ENCODE data around the gene SPDYE3. TPM values are rescaled to one million over a fixed set of nuclear protein-coding genes. Genes with fewer than 3 reads are reported as not detected.

Gene SPDYE3
- total RNA-seq, 1 experiment from 2014 or later = not detected

GRCh38 chr7:100346921-100347320 is 39.4 kb downstream of the SPDYE3 start:
- no TSS peak for BruUV-seq (replicated peaks)
- Histone ChIP-seq H3K9me3 (ENCODE audit: control insufficient read depth, insufficient read depth, low read depth, low read length) (no peaks in the 10 kb centered on the region), H3K27ac (ENCODE audit: low read length) (no peak overlapping the region), H3K27me3 (ENCODE audit: control insufficient read depth, insufficient read depth, low read length) (no peaks in the 10 kb centered on the region), H3K4me1 (ENCODE audit: control insufficient read depth, insufficient read depth, low read length) (peaks cover 6% of the 10 kb centered on the region), H3K4me3 (ENCODE audit: low read depth in 2 of 2, low read length in 2 of 2) (no peak overlapping the region), H3K36me3 (ENCODE audit: control insufficient read depth, insufficient read depth, low read length) (peaks cover 40% of the 10 kb centered on the region)
- intact Hi-C loops (cut with micrococcal nuclease; ENCODE audit: unreplicated experiment) (no loop called here), in situ Hi-C loops (cut with HindIII; ENCODE audit: low pct_unique_long_range_greater_than_20kb, low sequenced_read_pairs) (no loop called here)
- ATAC-seq (no peak), DNase-seq (ENCODE audit: low read depth, low spot score) (no peak)
- no peak for TF ChIP-seq REST (IDR thresholded peaks at IDR 0.05; ENCODE audit: insufficient read depth in 1 of 2, low read depth in 2 of 2, low read length in 1 of 2)
- no peak for TF ChIP-seq POLR2AphosphoS5 (IDR thresholded peaks at IDR 0.05; ENCODE audit: low read depth, low read length)
- TF ChIP-seq, protein P1, sequence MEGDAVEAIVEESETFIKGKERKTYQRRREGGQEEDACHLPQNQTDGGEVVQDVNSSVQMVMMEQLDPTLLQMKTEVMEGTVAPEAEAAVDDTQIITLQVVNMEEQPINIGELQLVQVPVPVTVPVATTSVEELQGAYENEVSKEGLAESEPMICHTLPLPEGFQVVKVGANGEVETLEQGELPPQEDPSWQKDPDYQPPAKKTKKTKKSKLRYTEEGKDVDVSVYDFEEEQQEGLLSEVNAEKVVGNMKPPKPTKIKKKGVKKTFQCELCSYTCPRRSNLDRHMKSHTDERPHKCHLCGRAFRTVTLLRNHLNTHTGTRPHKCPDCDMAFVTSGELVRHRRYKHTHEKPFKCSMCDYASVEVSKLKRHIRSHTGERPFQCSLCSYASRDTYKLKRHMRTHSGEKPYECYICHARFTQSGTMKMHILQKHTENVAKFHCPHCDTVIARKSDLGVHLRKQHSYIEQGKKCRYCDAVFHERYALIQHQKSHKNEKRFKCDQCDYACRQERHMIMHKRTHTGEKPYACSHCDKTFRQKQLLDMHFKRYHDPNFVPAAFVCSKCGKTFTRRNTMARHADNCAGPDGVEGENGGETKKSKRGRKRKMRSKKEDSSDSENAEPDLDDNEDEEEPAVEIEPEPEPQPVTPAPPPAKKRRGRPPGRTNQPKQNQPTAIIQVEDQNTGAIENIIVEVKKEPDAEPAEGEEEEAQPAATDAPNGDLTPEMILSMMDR (IDR thresholded peaks at IDR 0.05) = no peak
- no peak for TF ChIP-seq SIN3A (IDR thresholded peaks at IDR 0.05; ENCODE audit: borderline replicate concordance, insufficient read depth, low read depth, low read length)
- TF ChIP-seq TCF7L2 (IDR thresholded peaks at IDR 0.05; ENCODE audit: low read depth, low read length) = no peak
- ChIA-PET CTCF (no interaction called here), POLR2A (interaction anchor here (0.6 to 0.7 kb wide), 2 partner anchors 12 to 1387 kb away, joined by 3 read pairs; no protein-coding TSS in a partner anchor)

DNA sequence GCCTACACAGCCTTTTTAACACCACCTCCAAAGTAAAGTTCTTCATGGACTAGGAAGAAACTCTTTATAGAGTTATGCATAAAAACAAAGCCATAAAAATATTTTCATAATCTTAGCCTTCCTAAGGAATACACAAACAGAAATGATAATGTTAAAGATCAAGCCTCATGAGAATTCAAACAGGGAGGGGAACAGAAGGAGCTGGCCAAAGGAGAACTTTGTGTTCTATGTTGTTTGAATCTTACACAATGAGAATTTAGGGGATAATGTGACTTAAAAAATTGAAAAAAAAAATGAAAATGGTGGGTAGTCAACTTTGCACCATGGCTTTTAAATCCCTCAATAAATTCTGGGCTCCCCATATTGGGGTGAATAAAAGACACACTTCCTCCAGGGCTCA is 41.3 kb downstream of the SPDYE3 start:
- DNase-seq (ENCODE audit: low read depth, low spot score) (no peak), ATAC-seq (no peak)
- in situ Hi-C loops (cut with HindIII; ENCODE audit: low pct_unique_long_range_greater_than_20kb, low sequenced_read_pairs) (no loop called here), intact Hi-C loops (cut with micrococcal nuclease; ENCODE audit: unreplicated experiment) (no loop called here)
- TF ChIP-seq, protein P1 (IDR thresholded peaks at IDR 0.05) = no peak
- no peak for TF ChIP-seq POLR2AphosphoS5 (IDR thresholded peaks at IDR 0.05; ENCODE audit: low read depth, low read length)
- TF ChIP-seq TCF7L2 (IDR thresholded peaks at IDR 0.05; ENCODE audit: low read depth, low read length) = no peak
- no peak for TF ChIP-seq SIN3A (IDR thresholded peaks at IDR 0.05; ENCODE audit: borderline replicate concordance, insufficient read depth, low read depth, low read length)
- no peak for TF ChIP-seq REST (IDR thresholded peaks at IDR 0.05; ENCODE audit: insufficient read depth in 1 of 2, low read depth in 2 of 2, low read length in 1 of 2)
- CTCF ChIA-PET = no interaction called here
- Histone ChIP-seq H3K27ac (ENCODE audit: low read length) (no peak overlapping the region), H3K4me3 (ENCODE audit: low read depth in 2 of 2, low read length in 2 of 2) (no peak overlapping the region), H3K36me3 (ENCODE audit: control insufficient read depth, insufficient read depth, low read length) (peaks cover 38% of the 10 kb centered on the region), H3K9me3 (ENCODE audit: control insufficient read depth, insufficient read depth, low read depth, low read length) (no peaks in the 10 kb centered on the region), H3K4me1 (ENCODE audit: control insufficient read depth, insufficient read depth, low read length) (peaks cover 6% of the 10 kb centered on the region), H3K27me3 (ENCODE audit: control insufficient read depth, insufficient read depth, low read length) (no peaks in the 10 kb centered on the region)
- POLR2A ChIA-PET = no interaction called here
- no TSS peak for BruUV-seq (replicated peaks)
